WTC11 (cell line): ENCODE data around the gene CAMSAP1. TPM values are rescaled to one million over a fixed set of nuclear protein-coding genes. Genes with fewer than 3 reads are reported as not detected.

Source experiments
- ATAC-seq: fragments of 200-7000 bp; cut with Tn5 transposase; 2 replicates; pipeline ENCODE4 v1.10.0; 2021; ENCODE audit warnings: mild to moderate bottlenecking, moderate library complexity
- CTCF ChIA-PET: fragments of 300-600 bp; sonication (Branson Sonifier 250); formaldehyde crosslinking; loops from one replicate; lab custom pipeline; 2021; ENCODE audit warnings: antibody characterized with exemption; lab: Charles Lee
- POLR2A ChIA-PET: fragments of 350-600 bp; sonication (Branson Sonifier 250); formaldehyde crosslinking; loops from one replicate; lab custom pipeline; 2021; ENCODE audit warnings: antibody characterized with exemption; lab: Charles Lee
- DNase-seq: peaks from one replicate; pipeline ENCODE4 v3.0.0; 2021; ENCODE audit warnings: low spot score
- H3K27ac Mint-ChIP-seq: 2 replicates; pipeline ENCODE4 v1.8.0; 2021; ENCODE audit warnings: mixed read lengths
- H3K27me3 Mint-ChIP-seq: 2 replicates; pipeline ENCODE4 v1.8.0; 2021; ENCODE audit warnings: low read depth, mild to moderate bottlenecking, moderate library complexity, mixed read lengths
- H3K36me3 Mint-ChIP-seq: 2 replicates; pipeline ENCODE4 v1.8.0; 2021; ENCODE audit warnings: mixed read lengths
- H3K4me1 Mint-ChIP-seq: 2 replicates; pipeline ENCODE4 v1.8.0; 2022; ENCODE audit warnings: mixed read lengths
- H3K4me3 Mint-ChIP-seq: 2 replicates; pipeline ENCODE4 v1.8.0; 2021; ENCODE audit warnings: mild to moderate bottlenecking, moderate library complexity, mixed read lengths
- H3K9me3 Mint-ChIP-seq: 2 replicates; pipeline ENCODE4 v1.8.0; 2021; ENCODE audit warnings: mixed read lengths
- ATF1 ChIP-seq: sonication (generic); formaldehyde crosslinking; IDR thresholded peaks from 2 replicates; pipeline ENCODE4 v1.8.1; 2023; ENCODE audit warnings: mild to moderate bottlenecking, moderate library complexity, missing genetic modification reagents
- CBFB ChIP-seq: sonication (generic); formaldehyde crosslinking; IDR thresholded peaks from 2 replicates; pipeline ENCODE4 v1.8.1; 2022; ENCODE audit warnings: mild to moderate bottlenecking, low read depth, missing genetic modification reagents
- FOXP4 ChIP-seq: sonication (generic); formaldehyde crosslinking; IDR thresholded peaks from 2 replicates; pipeline ENCODE4 v1.8.0; 2022; ENCODE audit warnings: mild to moderate bottlenecking, missing genetic modification reagents
- GTF2I ChIP-seq: fragments of 250-450 bp; sonication (Bioruptor Pico); conservative IDR thresholded peaks from 2 replicates; pipeline ENCODE4 v1.4.0; 2021; ENCODE audit warnings: mild to moderate bottlenecking
- HMGA2 ChIP-seq: fragments of 250-450 bp; sonication (Bioruptor Pico); IDR thresholded peaks from 2 replicates; pipeline ENCODE4 v1.4.0; 2021; ENCODE audit warnings: mild to moderate bottlenecking, moderate library complexity
- JUN ChIP-seq: sonication (generic); formaldehyde crosslinking; IDR thresholded peaks from 2 replicates; pipeline ENCODE4 v1.8.0; 2023; ENCODE audit warnings: mild to moderate bottlenecking, missing genetic modification reagents
- MYBL2 ChIP-seq: sonication (generic); formaldehyde crosslinking; IDR thresholded peaks from 2 replicates; pipeline ENCODE4 v1.8.1; 2023; ENCODE audit warnings: mild to moderate bottlenecking, moderate library complexity, missing genetic modification reagents
- SMAD3 ChIP-seq: sonication (generic); formaldehyde crosslinking; IDR thresholded peaks from 2 replicates; pipeline ENCODE4 v1.8.0; 2022; ENCODE audit warnings: missing genetic modification reagents, mild to moderate bottlenecking, borderline replicate concordance
- SOX15 ChIP-seq: fragments of 250-450 bp; sonication (Bioruptor Pico); IDR thresholded peaks from 2 replicates; pipeline ENCODE4 v1.9.0; 2021; ENCODE audit warnings: mild to moderate bottlenecking
- ZNF138 ChIP-seq: sonication (generic); formaldehyde crosslinking; conservative IDR thresholded peaks from 2 replicates; pipeline ENCODE4 v1.8.1; 2022; ENCODE audit warnings: mild to moderate bottlenecking, moderate library complexity, missing genetic modification reagents
- ZNF232 ChIP-seq: sonication (generic); formaldehyde crosslinking; IDR thresholded peaks from 2 replicates; pipeline ENCODE4 v1.8.0; 2022; ENCODE audit warnings: mild to moderate bottlenecking, missing genetic modification reagents
- ZNF281 ChIP-seq: sonication (generic); formaldehyde crosslinking; IDR thresholded peaks from 2 replicates; pipeline ENCODE4 v1.8.0; 2023; ENCODE audit warnings: mild to moderate bottlenecking, missing genetic modification reagents
- ZNF396 ChIP-seq: fragments of 250-450 bp; sonication (Bioruptor Pico); IDR thresholded peaks from 2 replicates; pipeline ENCODE4 v1.8.0; 2021; ENCODE audit warnings: mild to moderate bottlenecking, moderate library complexity, borderline replicate concordance
- ZNF423 ChIP-seq: fragments of 250-450 bp; sonication (Bioruptor Pico); IDR thresholded peaks from 2 replicates; pipeline ENCODE4 v2.1.2; 2022; ENCODE audit warnings: mild to moderate bottlenecking, moderate library complexity
- total RNA-seq: library from RNA; stranded (reverse); gene quantifications from 3 replicates; pipeline ENCODE4 v1.2.3, GENCODE V29; 2021
- TF ChIP-seq, protein P1 (sequence below): sonication (generic); formaldehyde crosslinking; IDR thresholded peaks from 2 replicates; pipeline ENCODE4 v1.8.1; 2023; ENCODE audit warnings: mild to moderate bottlenecking, missing genetic modification reagents
- TF ChIP-seq, protein P2 (sequence below): sonication (generic); formaldehyde crosslinking; conservative IDR thresholded peaks from 2 replicates; pipeline ENCODE4 v1.8.1; 2022; ENCODE audit warnings: mild to moderate bottlenecking, missing genetic modification reagents
- TF ChIP-seq, protein P3 (sequence below): sonication (generic); formaldehyde crosslinking; IDR thresholded peaks from 2 replicates; pipeline ENCODE4 v1.8.0; 2022; ENCODE audit warnings: mild to moderate bottlenecking, missing genetic modification reagents
- TF ChIP-seq, protein P4 (sequence below): sonication (generic); formaldehyde crosslinking; IDR thresholded peaks from 2 replicates; pipeline ENCODE4 v1.8.1; 2023; ENCODE audit warnings: mild to moderate bottlenecking, moderate library complexity, missing genetic modification reagents
- TF ChIP-seq, protein P5 (sequence below): sonication (generic); formaldehyde crosslinking; IDR thresholded peaks from 2 replicates; pipeline ENCODE4 v1.8.0; 2022; ENCODE audit warnings: mild to moderate bottlenecking, missing genetic modification reagents
- TF ChIP-seq, protein P6 (sequence below): fragments of 200-600 bp; IDR thresholded peaks from 2 replicates; pipeline ENCODE4 v1.8.0; 2022; ENCODE audit warnings: antibody characterized with exemption
- TF ChIP-seq, protein P7 (sequence below): sonication (generic); formaldehyde crosslinking; IDR thresholded peaks from 2 replicates; pipeline ENCODE4 v1.8.1; 2023; ENCODE audit warnings: mild to moderate bottlenecking, missing genetic modification reagents, moderate library complexity

CAMSAP1 gene
- total RNA-seq, 1 experiment from 2014 or later, result 40.5 TPM

DNA sequence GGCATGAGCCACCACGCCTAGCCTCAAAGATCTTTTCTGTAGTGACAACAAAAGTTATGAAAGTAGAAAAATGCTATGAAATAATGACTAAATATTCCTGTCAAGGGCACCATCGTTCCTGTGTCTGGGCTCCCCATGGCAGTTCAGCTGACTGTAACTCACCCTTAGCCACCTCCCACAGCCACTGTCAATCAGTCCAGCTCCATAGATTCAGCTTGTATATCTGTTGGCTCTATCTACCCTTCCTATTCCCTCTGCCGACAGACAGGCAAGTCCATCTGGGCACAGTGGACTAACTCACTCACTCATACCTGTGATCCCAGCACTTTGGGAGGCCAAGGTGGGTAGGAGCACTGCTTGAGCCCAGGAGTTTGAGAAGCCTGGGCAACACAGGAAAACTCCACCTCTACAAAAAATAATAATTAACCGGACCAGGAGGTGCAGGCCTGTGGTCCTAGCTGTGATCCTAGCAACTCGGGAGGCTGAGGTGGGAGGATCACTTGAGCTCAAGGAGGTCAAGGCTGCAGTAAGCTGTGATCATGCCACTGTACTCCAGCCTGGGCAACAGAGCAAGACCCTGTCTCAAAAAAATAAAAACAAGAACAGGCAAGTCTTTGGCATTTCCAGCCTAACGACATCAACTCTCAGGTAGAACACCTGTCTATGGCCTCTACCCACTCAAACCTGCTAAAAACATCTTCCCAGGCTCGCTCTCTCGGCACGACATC, 6.2 kb downstream of the CAMSAP1 start:
- Mint-ChIP-seq H3K9me3 (peaks cover 10% of the 10 kb centered on the region), H3K36me3 (peaks cover 34% of the 10 kb centered on the region), H3K4me3 (no peak overlapping the region), H3K27me3 (peaks cover 4% of the 10 kb centered on the region; the same call in 1 of the 2 replicates), H3K27ac (peak overlapping the region; percentile 15; the same call in 1 of the 2 replicates), H3K4me1 (peaks cover 52% of the 10 kb centered on the region)
- DNase-seq (no peak), ATAC-seq (no peak)
- ChIA-PET POLR2A (no interaction called here), CTCF (no interaction called here)
- no peak for TF ChIP-seq ZNF396 (CRISPR knock-in tag)
- TF ChIP-seq, protein P1, sequence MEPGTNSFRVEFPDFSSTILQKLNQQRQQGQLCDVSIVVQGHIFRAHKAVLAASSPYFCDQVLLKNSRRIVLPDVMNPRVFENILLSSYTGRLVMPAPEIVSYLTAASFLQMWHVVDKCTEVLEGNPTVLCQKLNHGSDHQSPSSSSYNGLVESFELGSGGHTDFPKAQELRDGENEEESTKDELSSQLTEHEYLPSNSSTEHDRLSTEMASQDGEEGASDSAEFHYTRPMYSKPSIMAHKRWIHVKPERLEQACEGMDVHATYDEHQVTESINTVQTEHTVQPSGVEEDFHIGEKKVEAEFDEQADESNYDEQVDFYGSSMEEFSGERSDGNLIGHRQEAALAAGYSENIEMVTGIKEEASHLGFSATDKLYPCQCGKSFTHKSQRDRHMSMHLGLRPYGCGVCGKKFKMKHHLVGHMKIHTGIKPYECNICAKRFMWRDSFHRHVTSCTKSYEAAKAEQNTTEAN (CRISPR knock-in tag), result no peak
- no peak for TF ChIP-seq CBFB (CRISPR knock-in tag)
- TF ChIP-seq SMAD3, result no peak
- TF ChIP-seq ZNF423, result no peak
- TF ChIP-seq ZNF232 (CRISPR knock-in tag), result no peak
- TF ChIP-seq FOXP4 (CRISPR knock-in tag), result no peak
- TF ChIP-seq HMGA2 (CRISPR knock-in tag), result no peak
- no peak for TF ChIP-seq MYBL2 (CRISPR knock-in tag)
- TF ChIP-seq JUN (CRISPR knock-in tag), result no peak
- TF ChIP-seq, protein P2, sequence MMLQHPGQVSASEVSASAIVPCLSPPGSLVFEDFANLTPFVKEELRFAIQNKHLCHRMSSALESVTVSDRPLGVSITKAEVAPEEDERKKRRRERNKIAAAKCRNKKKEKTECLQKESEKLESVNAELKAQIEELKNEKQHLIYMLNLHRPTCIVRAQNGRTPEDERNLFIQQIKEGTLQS (CRISPR knock-in tag), result no peak
- no peak for TF ChIP-seq ATF1 (CRISPR knock-in tag)
- TF ChIP-seq, protein P3, sequence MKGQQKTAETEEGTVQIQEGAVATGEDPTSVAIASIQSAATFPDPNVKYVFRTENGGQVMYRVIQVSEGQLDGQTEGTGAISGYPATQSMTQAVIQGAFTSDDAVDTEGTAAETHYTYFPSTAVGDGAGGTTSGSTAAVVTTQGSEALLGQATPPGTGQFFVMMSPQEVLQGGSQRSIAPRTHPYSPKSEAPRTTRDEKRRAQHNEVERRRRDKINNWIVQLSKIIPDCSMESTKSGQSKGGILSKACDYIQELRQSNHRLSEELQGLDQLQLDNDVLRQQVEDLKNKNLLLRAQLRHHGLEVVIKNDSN (CRISPR knock-in tag), result no peak
- TF ChIP-seq, protein P4, sequence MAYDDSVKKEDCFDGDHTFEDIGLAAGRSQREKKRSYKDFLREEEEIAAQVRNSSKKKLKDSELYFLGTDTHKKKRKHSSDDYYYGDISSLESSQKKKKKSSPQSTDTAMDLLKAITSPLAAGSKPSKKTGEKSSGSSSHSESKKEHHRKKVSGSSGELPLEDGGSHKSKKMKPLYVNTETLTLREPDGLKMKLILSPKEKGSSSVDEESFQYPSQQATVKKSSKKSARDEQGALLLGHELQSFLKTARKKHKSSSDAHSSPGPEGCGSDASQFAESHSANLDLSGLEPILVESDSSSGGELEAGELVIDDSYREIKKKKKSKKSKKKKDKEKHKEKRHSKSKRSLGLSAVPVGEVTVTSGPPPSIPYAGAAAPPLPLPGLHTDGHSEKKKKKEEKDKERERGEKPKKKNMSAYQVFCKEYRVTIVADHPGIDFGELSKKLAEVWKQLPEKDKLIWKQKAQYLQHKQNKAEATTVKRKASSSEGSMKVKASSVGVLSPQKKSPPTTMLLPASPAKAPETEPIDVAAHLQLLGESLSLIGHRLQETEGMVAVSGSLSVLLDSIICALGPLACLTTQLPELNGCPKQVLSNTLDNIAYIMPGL (CRISPR knock-in tag), result no peak
- TF ChIP-seq, protein P5, sequence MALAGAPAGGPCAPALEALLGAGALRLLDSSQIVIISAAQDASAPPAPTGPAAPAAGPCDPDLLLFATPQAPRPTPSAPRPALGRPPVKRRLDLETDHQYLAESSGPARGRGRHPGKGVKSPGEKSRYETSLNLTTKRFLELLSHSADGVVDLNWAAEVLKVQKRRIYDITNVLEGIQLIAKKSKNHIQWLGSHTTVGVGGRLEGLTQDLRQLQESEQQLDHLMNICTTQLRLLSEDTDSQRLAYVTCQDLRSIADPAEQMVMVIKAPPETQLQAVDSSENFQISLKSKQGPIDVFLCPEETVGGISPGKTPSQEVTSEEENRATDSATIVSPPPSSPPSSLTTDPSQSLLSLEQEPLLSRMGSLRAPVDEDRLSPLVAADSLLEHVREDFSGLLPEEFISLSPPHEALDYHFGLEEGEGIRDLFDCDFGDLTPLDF (CRISPR knock-in tag), result no peak

DNA sequence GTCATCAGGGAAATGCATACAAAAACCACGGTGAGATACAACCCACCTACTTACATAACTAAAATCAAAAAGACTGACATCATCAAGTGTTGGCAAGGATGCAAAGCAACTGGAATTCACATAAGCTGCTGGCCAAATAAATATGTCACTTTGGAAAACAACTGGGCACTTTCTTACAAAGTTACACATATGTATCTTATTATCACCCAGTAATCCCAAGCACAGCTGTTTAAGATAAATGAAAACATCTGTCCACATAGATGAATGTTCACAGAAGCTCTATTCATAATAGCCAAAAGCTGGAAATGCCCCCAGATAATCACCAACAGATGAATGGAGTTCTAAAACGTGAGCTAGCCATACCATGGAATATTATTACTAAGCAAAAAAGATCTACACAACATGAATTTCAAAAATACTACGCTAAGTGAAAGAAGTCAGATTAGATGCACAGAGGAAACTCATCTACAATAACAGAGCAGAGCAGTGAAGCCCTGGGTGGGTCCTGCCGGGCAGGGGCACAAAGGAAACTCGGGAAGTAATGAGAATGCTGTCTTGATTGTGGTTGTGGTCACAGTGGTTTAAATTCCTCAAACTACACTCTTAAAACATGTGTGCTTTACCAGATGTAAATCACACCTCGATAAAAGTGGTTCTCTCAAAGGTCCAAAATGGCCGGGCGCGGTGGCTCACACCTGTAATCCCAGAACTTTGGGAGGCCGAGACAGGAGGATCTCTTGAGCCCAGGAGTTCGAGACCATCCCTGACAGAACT, 8.5 kb downstream of the CAMSAP1 start:
- Mint-ChIP-seq H3K27ac (peak overlapping the region; percentile 7; the same call in 1 of the 2 replicates), H3K4me3 (no peak overlapping the region), H3K4me1 (peaks cover 49% of the 10 kb centered on the region), H3K36me3 (peaks cover 24% of the 10 kb centered on the region), H3K9me3 (peaks cover 10% of the 10 kb centered on the region), H3K27me3 (no peaks in the 10 kb centered on the region)
- ATAC-seq, result no peak
- DNase-seq, result no peak
- ChIA-PET POLR2A (no interaction called here), CTCF (no interaction called here)
- TF ChIP-seq SOX15 (CRISPR knock-in tag) (no peak), ZNF281 (no peak), ZNF138 (CRISPR knock-in tag) (no peak), GTF2I (CRISPR knock-in tag) (no peak)
- TF ChIP-seq, protein P6, sequence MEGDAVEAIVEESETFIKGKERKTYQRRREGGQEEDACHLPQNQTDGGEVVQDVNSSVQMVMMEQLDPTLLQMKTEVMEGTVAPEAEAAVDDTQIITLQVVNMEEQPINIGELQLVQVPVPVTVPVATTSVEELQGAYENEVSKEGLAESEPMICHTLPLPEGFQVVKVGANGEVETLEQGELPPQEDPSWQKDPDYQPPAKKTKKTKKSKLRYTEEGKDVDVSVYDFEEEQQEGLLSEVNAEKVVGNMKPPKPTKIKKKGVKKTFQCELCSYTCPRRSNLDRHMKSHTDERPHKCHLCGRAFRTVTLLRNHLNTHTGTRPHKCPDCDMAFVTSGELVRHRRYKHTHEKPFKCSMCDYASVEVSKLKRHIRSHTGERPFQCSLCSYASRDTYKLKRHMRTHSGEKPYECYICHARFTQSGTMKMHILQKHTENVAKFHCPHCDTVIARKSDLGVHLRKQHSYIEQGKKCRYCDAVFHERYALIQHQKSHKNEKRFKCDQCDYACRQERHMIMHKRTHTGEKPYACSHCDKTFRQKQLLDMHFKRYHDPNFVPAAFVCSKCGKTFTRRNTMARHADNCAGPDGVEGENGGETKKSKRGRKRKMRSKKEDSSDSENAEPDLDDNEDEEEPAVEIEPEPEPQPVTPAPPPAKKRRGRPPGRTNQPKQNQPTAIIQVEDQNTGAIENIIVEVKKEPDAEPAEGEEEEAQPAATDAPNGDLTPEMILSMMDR, result no peak
- TF ChIP-seq, protein P7, sequence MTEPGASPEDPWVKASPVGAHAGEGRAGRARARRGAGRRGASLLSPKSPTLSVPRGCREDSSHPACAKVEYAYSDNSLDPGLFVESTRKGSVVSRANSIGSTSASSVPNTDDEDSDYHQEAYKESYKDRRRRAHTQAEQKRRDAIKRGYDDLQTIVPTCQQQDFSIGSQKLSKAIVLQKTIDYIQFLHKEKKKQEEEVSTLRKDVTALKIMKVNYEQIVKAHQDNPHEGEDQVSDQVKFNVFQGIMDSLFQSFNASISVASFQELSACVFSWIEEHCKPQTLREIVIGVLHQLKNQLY (CRISPR knock-in tag), result no peak
